ENCODE measurements around the gene RAD54L.
"Not testable (repeated sequence)": the region's sequence is repeated elsewhere in the genome, so short reads cannot be mapped to it uniquely, and the experiment has no call there.

- not testable (repeated sequence) for TF ChIP-seq CTCF, POLR2A (IDR thresholded peaks at IDR 0.05)
Observed at GRCh38 chr1:46322191-46322590, 74.6 kb downstream of the RAD54L start.
